Measurements from ENCODE around the gene TIMM8A. TPM values are rescaled to one million over a fixed set of nuclear protein-coding genes. Genes with fewer than 3 reads are reported as not detected.
"Not testable (repeated sequence)": the region's sequence is repeated elsewhere in the genome, so short reads cannot be mapped to it uniquely, and the experiment has no call there.

Gene TIMM8A
- total RNA-seq, 1 donor from 2014 or later: 5.7 TPM

GRCh38 chrX:101360390-101360789 lies 11.8 kb upstream of the TIMM8A start:
- DNase-seq (ENCODE audit: low read depth, low spot score): no peak

- DNase-seq (ENCODE audit: low read depth, low spot score): no peak
Measured at GRCh38 chrX:101359966-101360365, 11.4 kb upstream of the TIMM8A start.

GRCh38 chrX:101357166-101357795 lies 8.7 kb upstream of the TIMM8A start:
- no peak for DNase-seq (ENCODE audit: low read depth, low spot score)

GRCh38 chrX:101349193-101349562 lies 636 bp upstream of the TIMM8A start:
- DNase-seq (ENCODE audit: low read depth, low spot score): no peak

GRCh38 chrX:101347859-101348451 lies 587 bp downstream of the TIMM8A start:
- DNase-seq (ENCODE audit: low read depth, low spot score): no peak

- no peak for DNase-seq (ENCODE audit: low read depth, low spot score)
Measured at GRCh38 chrX:101337776-101338271, 10.7 kb downstream of the TIMM8A start.

- DNase-seq (ENCODE audit: low read depth, low spot score): not testable (repeated sequence)
Measured at GRCh38 chrX:101334310-101334709, 14.2 kb downstream of the TIMM8A start.

- not testable (repeated sequence) for DNase-seq (ENCODE audit: low read depth, low spot score)
Measured at GRCh38 chrX:101326600-101326999, 21.9 kb downstream of the TIMM8A start.

- DNase-seq (ENCODE audit: low read depth, low spot score): no peak
Measured at GRCh38 chrX:101303790-101304189, 44.8 kb downstream of the TIMM8A start.

Other genes with a start within 250 kb of the TIMM8A start
- 0.13 and 0.18 TPM in 2 replicates for gene DRP2, start 129.0 kb downstream of the TIMM8A start, total RNA-seq
- gene TAF7L, start 57.4 kb downstream of the TIMM8A start, total RNA-seq: 0.88 and 1.2 TPM in 2 replicates
- 0.07 TPM in 1 of 2 replicates, not detected in the other for gene BTK, start 37.4 kb upstream of the TIMM8A start, total RNA-seq
- 735 and 865 TPM in 2 replicates for gene RPL36A, start 42.3 kb upstream of the TIMM8A start, total RNA-seq
- gene GLA, start 59.2 kb upstream of the TIMM8A start, total RNA-seq: 25.8 and 36.7 TPM in 2 replicates
- gene HNRNPH2, start 59.5 kb upstream of the TIMM8A start, total RNA-seq: 102 and 106 TPM in 2 replicates
- gene ARMCX4, start 136.7 kb upstream of the TIMM8A start, total RNA-seq: 4.6 and 6.4 TPM in 2 replicates
- 30.7 and 42.7 TPM in 2 replicates for gene ARMCX1, start 201.8 kb upstream of the TIMM8A start, total RNA-seq

Data from pulmonary artery endothelial cell (primary cell).